Measurements from ENCODE around the gene JUP. TPM values are rescaled to one million over a fixed set of nuclear protein-coding genes. Genes with fewer than 3 reads are reported as not detected.

Gene JUP
- total and polyA plus RNA-seq, 2 of the 13 experiments (the other 11 are each of a cell fraction or from before 2014, with no cell fraction given), result 12.1 to 20.6 TPM

- TF ChIP-seq TFDP2 (CRISPR knock-in tag; IDR thresholded peaks at IDR 0.05), result no peak
These were observed 31.5 kb upstream of the JUP start (continued) for GRCh38 chr17:41818024-41818423.

- WGBS (ENCODE audit: low lambda C conversion rate), result 98% methylated on average over 23 of the region's 23 CpGs
- Histone ChIP-seq H3K9ac (ENCODE audit: insufficient read depth, low read depth, low read length) (0 out of 2 replicates have a peak overlapping the region, but pooled peaks have one; percentile 2), H3K27ac (ENCODE audit: extremely low read length, insufficient read depth, low read length) (no peak overlapping the region)
- TF ChIP-seq ZBTB20 (CRISPR knock-in tag; IDR thresholded peaks at IDR 0.05; ENCODE audit: borderline replicate concordance, low read depth), result no peak
- no peak for TF ChIP-seq ZSCAN20 (CRISPR knock-in tag; IDR thresholded peaks at IDR 0.05; ENCODE audit: borderline replicate concordance)
- no peak for TF ChIP-seq ZNF7 (CRISPR knock-in tag; IDR thresholded peaks at IDR 0.05)
- TF ChIP-seq ZNF292 (CRISPR knock-in tag; IDR thresholded peaks at IDR 0.05; ENCODE audit: borderline replicate concordance, low read depth), result no peak
- no peak for TF ChIP-seq ZNF331 (CRISPR knock-in tag; IDR thresholded peaks at IDR 0.05)
- TF ChIP-seq ZNF512 (CRISPR knock-in tag; IDR thresholded peaks at IDR 0.05), result no peak
- no peak for TF ChIP-seq MXD1 (CRISPR knock-in tag; IDR thresholded peaks at IDR 0.05)
- TF ChIP-seq GTF2F1 (IDR thresholded peaks at IDR 0.05; ENCODE audit: low read length), result no peak
- TF ChIP-seq ZNF430 (CRISPR knock-in tag; IDR thresholded peaks at IDR 0.05), result no peak
- TF ChIP-seq RBM22 (optimal IDR thresholded peaks at IDR 0.05; ENCODE audit: low read length), result peak; percentile 59
- TF ChIP-seq CCAR2 (optimal IDR thresholded peaks at IDR 0.05; ENCODE audit: low read depth, low read length), result no peak
- no peak for TF ChIP-seq ATF2 (CRISPR knock-in tag; IDR thresholded peaks at IDR 0.05)
- no peak for TF ChIP-seq CENPT (CRISPR knock-in tag; IDR thresholded peaks at IDR 0.05; ENCODE audit: low read depth)
- TF ChIP-seq PREB (CRISPR knock-in tag; IDR thresholded peaks at IDR 0.05), result no peak
- no peak for TF ChIP-seq TBP (CRISPR knock-in tag; IDR thresholded peaks at IDR 0.05)
- 0 out of 2 replicates have a peak, but pooled peaks have one; percentile 51 for TF ChIP-seq ZNF572 (CRISPR knock-in tag; IDR thresholded peaks at IDR 0.05)
- no peak for TF ChIP-seq FOXK2 (IDR thresholded peaks at IDR 0.05)
These were observed 30.3 kb upstream of the JUP start for GRCh38 chr17:41816637-41817320.

More at GRCh38 chr17:41816637-41817320, 30.3 kb upstream of the JUP start:
- no peak for DNase-seq (ENCODE audit: low spot score)
- Histone ChIP-seq H3K4me2 (ENCODE audit: low read depth, low read length) (no peak overlapping the region), H3K27me3 (ENCODE audit: control insufficient read depth in 1 of 2, insufficient read depth in 2 of 2, low read length in 2 of 2) (no peaks in the 10 kb centered on the region; a peak in 1 of 5 replicates), H3K9me3 (ENCODE audit: low read length) (no peaks in the 10 kb centered on the region), H2AFZ (ENCODE audit: low read length) (no peak overlapping the region), H3K4me1 (ENCODE audit: insufficient read depth, low read length) (peaks cover 34% of the 10 kb centered on the region), H3K79me2 (ENCODE audit: insufficient read depth, low read length) (peaks cover 33% of the 10 kb centered on the region), H4K20me1 (ENCODE audit: insufficient read depth, low read length) (peaks cover 6% of the 10 kb centered on the region; the same call in 1 of the 2 replicates), H3K4me3 (replicated peaks in 1 of 3; ENCODE audit: insufficient read depth in 1 of 3, low read depth in 2 of 3, low read length in 3 of 3) (no peak overlapping the region), H3K36me3 (replicated peaks in 1 of 2; ENCODE audit: control insufficient read depth in 1 of 2, insufficient read depth in 2 of 2, low read length in 2 of 2) (peaks cover 21 to 41% of the 10 kb centered on the region in 2 experiments)
- no peak for FAIRE-seq
- in situ Hi-C loops (cut with HindIII; ENCODE audit: extremely low pct_ligation_motif_present, low pct_unique_long_range_greater_than_20kb) (no loop called here), intact Hi-C loops (cut with micrococcal nuclease; ENCODE audit: unreplicated experiment) (loop anchor here (10.0 kb wide), 1 partner anchor 48 kb away; the partner anchor contains the start of gene KLHL11)
- ChIA-PET POLR2A (no interaction called here), CTCF (ENCODE audit: low intra/inter-chr PET ratio, low total read pairs) (no interaction called here)
- ATAC-seq, result no peak
- BruUV-seq (replicated peaks), result no TSS peak
